Measurements from ENCODE around the gene PCDHA5. TPM values are rescaled to one million over a fixed set of nuclear protein-coding genes. Genes with fewer than 3 reads are reported as not detected.
"Not testable (repeated sequence)": the region's sequence is repeated elsewhere in the genome, so short reads cannot be mapped to it uniquely, and the experiment has no call there.

The PCDHA5 gene
- polyA plus RNA-seq (2011; rRNA removed) (0.02 TPM in 1 of 2 replicates, not detected in the other), polyA minus RNA-seq (2011; rRNA and poly(A)+ RNA removed) (0.13 and 0.18 TPM in 2 replicates)

GRCh38 chr5:140821375-140822280, at the start of gene PCDHA5:
PCDHA5 (plus strand) TSS chr5:140821613.
- no peak for DNase-seq (ENCODE audit: low read depth, low spot score)
- TF ChIP-seq, protein P1, sequence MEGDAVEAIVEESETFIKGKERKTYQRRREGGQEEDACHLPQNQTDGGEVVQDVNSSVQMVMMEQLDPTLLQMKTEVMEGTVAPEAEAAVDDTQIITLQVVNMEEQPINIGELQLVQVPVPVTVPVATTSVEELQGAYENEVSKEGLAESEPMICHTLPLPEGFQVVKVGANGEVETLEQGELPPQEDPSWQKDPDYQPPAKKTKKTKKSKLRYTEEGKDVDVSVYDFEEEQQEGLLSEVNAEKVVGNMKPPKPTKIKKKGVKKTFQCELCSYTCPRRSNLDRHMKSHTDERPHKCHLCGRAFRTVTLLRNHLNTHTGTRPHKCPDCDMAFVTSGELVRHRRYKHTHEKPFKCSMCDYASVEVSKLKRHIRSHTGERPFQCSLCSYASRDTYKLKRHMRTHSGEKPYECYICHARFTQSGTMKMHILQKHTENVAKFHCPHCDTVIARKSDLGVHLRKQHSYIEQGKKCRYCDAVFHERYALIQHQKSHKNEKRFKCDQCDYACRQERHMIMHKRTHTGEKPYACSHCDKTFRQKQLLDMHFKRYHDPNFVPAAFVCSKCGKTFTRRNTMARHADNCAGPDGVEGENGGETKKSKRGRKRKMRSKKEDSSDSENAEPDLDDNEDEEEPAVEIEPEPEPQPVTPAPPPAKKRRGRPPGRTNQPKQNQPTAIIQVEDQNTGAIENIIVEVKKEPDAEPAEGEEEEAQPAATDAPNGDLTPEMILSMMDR (IDR thresholded peaks at IDR 0.05; ENCODE audit: low read depth, low read length) = peak; percentile 25
- H3K27ac ChIP-seq (ENCODE audit: low read depth, low read length) = no peak within 1 kb of the TSS
- ChIA-PET CTCF (interaction anchor here (1.7 kb wide), 1 partner anchor 16 kb away, joined by 5 read pairs; no protein-coding TSS in a partner anchor), POLR2A (no interaction called here)
- no peaks in the 10 kb centered on the region for H3K27me3 ChIP-seq (ENCODE audit: control insufficient read depth, insufficient read depth, low read length)
- H3K9me3 ChIP-seq (ENCODE audit: control insufficient read depth, insufficient read depth, low read length) = peaks cover 23% of the 10 kb centered on the region
- no peak within 1 kb of the TSS for H3K4me3 ChIP-seq (ENCODE audit: low read depth, low read length)

DNA sequence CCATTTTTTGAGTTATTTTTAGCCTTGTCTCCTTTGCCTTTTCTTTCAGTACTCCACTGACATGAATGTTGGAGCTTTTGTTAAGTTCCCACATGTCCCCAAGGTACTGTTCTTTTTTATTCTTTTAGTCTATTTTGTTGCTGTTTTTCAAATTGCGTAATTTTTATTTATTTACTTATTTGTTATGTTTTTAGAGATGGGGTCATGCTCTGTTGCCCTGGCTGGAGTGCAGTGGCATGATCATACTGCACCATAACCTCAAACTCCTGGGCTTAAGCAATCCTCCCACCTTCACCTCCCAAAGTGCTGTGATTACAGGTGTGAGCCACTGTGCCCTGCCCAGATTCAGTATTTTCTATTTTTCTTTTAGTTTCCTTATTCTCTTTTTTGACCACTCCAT, 40.9 kb upstream of the PCDHA5 start:
- no peaks in the 10 kb centered on the region for H3K27me3 ChIP-seq (ENCODE audit: control insufficient read depth, insufficient read depth, low read length)
- TF ChIP-seq, protein P1 (IDR thresholded peaks at IDR 0.05; ENCODE audit: low read depth, low read length) = no peak
- peaks cover 33% of the 10 kb centered on the region for H3K9me3 ChIP-seq (ENCODE audit: control insufficient read depth, insufficient read depth, low read length)
- ChIA-PET POLR2A (no interaction called here), CTCF (no interaction called here)
- DNase-seq (ENCODE audit: low read depth, low spot score) = no peak
- no peak overlapping the region for H3K4me3 ChIP-seq (ENCODE audit: low read depth, low read length)
- no peak overlapping the region for H3K27ac ChIP-seq (ENCODE audit: low read depth, low read length)

DNA sequence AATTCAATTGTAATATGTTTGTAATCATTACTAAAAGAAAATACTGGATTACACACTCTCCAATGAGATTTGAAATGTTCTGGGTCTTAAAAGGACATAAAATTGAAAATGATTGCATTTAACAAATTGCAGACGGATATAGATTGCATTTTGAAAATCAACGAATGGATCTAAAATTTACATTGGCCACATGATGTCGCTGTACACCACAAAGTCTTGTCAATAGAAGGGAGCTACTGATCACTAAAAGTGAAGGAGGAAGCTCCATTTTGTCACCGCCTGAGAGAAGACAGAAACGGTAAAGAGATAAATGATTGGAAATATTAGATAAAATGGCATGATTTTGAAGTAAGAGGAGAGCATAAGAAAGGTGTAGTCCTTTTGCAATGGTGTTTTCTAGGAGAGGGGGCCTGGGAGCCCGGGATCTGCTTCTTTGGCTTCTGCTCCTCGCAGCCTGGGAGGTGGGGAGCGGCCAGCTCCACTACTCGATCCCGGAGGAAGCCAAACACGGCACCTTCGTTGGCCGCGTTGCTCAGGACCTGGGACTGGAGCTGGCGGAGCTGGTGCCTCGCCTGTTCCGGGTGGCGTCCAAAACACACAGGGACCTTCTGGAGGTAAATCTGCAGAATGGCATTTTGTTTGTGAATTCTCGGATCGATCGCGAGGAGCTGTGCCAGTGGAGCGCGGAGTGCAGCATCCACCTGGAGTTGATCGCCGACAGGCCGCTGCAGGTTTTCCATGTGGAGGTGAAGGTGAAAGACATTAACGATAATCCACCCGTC, 35.3 kb upstream of the PCDHA5 start, which contains the start of gene PCDHA1:
TSS of gene PCDHA1 (plus strand) at position 236 of the 782 bp plus-strand sequence.
- Histone ChIP-seq H3K9me3 (ENCODE audit: control insufficient read depth, insufficient read depth, low read length) (peaks cover 38% of the 10 kb centered on the region), H3K4me3 (ENCODE audit: low read depth, low read length) (no peak within 1 kb of the TSS), H3K27ac (ENCODE audit: low read depth, low read length) (no peak within 1 kb of the TSS), H3K27me3 (ENCODE audit: control insufficient read depth, insufficient read depth, low read length) (no peaks in the 10 kb centered on the region)
- ChIA-PET CTCF (no interaction called here), POLR2A (no interaction called here)
- TF ChIP-seq, protein P1 (IDR thresholded peaks at IDR 0.05; ENCODE audit: low read depth, low read length) = no peak
- no peak for DNase-seq (ENCODE audit: low read depth, low spot score)

DNA sequence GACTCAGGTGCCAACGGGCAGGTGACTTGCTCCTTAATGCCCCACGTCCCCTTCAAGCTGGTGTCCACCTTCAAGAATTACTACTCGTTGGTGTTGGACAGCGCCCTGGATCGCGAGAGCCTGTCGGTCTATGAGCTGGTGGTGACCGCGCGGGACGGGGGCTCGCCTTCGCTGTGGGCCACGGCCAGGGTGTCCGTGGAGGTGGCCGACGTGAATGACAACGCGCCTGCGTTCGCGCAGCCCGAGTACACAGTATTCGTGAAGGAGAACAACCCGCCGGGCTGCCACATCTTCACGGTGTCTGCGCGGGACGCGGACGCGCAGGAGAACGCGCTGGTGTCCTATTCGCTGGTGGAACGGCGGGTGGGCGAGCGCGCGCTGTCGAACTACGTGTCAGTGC, 34.0 kb upstream of the PCDHA5 start:
- CTCF ChIA-PET; H3K27ac ChIP-seq (ENCODE audit: low read depth, low read length); H3K4me3 ChIP-seq (ENCODE audit: low read depth, low read length); DNase-seq (ENCODE audit: low read depth, low spot score); POLR2A ChIA-PET; H3K27me3 ChIP-seq (ENCODE audit: control insufficient read depth, insufficient read depth, low read length): not testable (repeated sequence)
- H3K9me3 ChIP-seq (ENCODE audit: control insufficient read depth, insufficient read depth, low read length) = peaks cover 38% of the 10 kb centered on the region

- POLR2A ChIA-PET; CTCF ChIA-PET; H3K27ac ChIP-seq (ENCODE audit: low read depth, low read length); DNase-seq (ENCODE audit: low read depth, low spot score); H3K27me3 ChIP-seq (ENCODE audit: control insufficient read depth, insufficient read depth, low read length); H3K4me3 ChIP-seq (ENCODE audit: low read depth, low read length): not testable (repeated sequence)
- peaks cover 35% of the 10 kb centered on the region for H3K9me3 ChIP-seq (ENCODE audit: control insufficient read depth, insufficient read depth, low read length)
These were observed 33.4 kb upstream of the PCDHA5 start for GRCh38 chr5:140787849-140788504.

Data from AG04450 (cell line).